DOHH2 (cell line): Measurements from ENCODE around the gene KIAA1958.

Source experiments
- H3F3A ChIP-seq: fragments of 200-600 bp; sonication (generic), shearing (Covaris generic); 2 replicates; pipeline ENCODE4 v1.6.0; 2016; ENCODE audit warnings: antibody characterized with exemption, mild to moderate bottlenecking; ENCODE audit not compliant: control insufficient read depth, insufficient read depth
- H3K27ac ChIP-seq: fragments of 200-600 bp; sonication (generic); 2 replicates; pipeline ENCODE4 v1.5.1; 2014; ENCODE audit warnings: low read depth, mild to moderate bottlenecking, low read length, moderate library complexity
- H3K27me3 ChIP-seq: fragments of 200-600 bp; sonication (generic); 2 replicates; pipeline ENCODE4 v1.6.1; 2014; ENCODE audit warnings: mild to moderate bottlenecking, low read length, mixed read lengths; ENCODE audit not compliant: control insufficient read depth
- H3K36me3 ChIP-seq: fragments of 200-600 bp; sonication (generic); 2 replicates; pipeline ENCODE4 v1.6.1; 2014; ENCODE audit warnings: mild to moderate bottlenecking, low read length, moderate library complexity, mixed read lengths; ENCODE audit not compliant: control insufficient read depth
- H3K4me1 ChIP-seq: fragments of 200-600 bp; sonication (generic); 2 replicates; pipeline ENCODE4 v1.6.1; 2014; ENCODE audit warnings: mild to moderate bottlenecking, low read length, mixed read lengths; ENCODE audit not compliant: control insufficient read depth
- H3K4me2 ChIP-seq: fragments of 200-600 bp; sonication (generic); 2 replicates; pipeline ENCODE4 v1.6.0; 2014; ENCODE audit warnings: mild to moderate bottlenecking, low read length, moderate library complexity
- H3K4me3 ChIP-seq: fragments of 200-600 bp; sonication (generic); 2 replicates; pipeline ENCODE4 v1.5.1; 2014; ENCODE audit warnings: mild to moderate bottlenecking, low read length, mixed read lengths
- H3K79me2 ChIP-seq: fragments of 200-600 bp; sonication (generic); 2 replicates; pipeline ENCODE4 v1.6.1; 2014; ENCODE audit warnings: mild to moderate bottlenecking, low read length, mixed read lengths; ENCODE audit not compliant: control insufficient read depth
- H3K9me2 ChIP-seq: fragments of 200-600 bp; sonication (generic); replicated peaks from 2 replicates; pipeline ENCODE4 v1.6.1; 2014; ENCODE audit warnings: mild to moderate bottlenecking, low read length, mixed read lengths; ENCODE audit not compliant: control insufficient read depth
- H3K9me3 ChIP-seq: fragments of 200-600 bp; sonication (generic); 2 replicates; pipeline ENCODE4 v1.6.1; 2014; ENCODE audit warnings: antibody characterized with exemption, low read length, mixed read lengths; ENCODE audit not compliant: control insufficient read depth, insufficient read depth
- H4K20me1 ChIP-seq: fragments of 200-600 bp; sonication (generic); 2 replicates; pipeline ENCODE4 v1.6.0; 2014; ENCODE audit warnings: low read depth, mild to moderate bottlenecking, antibody characterized with exemption, low read length, moderate library complexity; ENCODE audit not compliant: control insufficient read depth, insufficient read depth
- CTCF ChIP-seq: fragments of 200-600 bp; sonication (generic); IDR thresholded peaks from one replicate; pipeline ENCODE4 v1.5.1; 2014; ENCODE audit warnings: antibody characterized with exemption, mild to moderate bottlenecking, low read depth, low read length; ENCODE audit not compliant: poor library complexity, severe bottlenecking
- EZH2phosphoT487 ChIP-seq: fragments of 200-600 bp; sonication (generic); IDR thresholded peaks from 2 replicates; pipeline ENCODE4 v1.6.1; 2017; ENCODE audit warnings: borderline replicate concordance, mild to moderate bottlenecking, antibody characterized with exemption, low read length, moderate library complexity, mixed read lengths

The KIAA1958 gene

GRCh38 chr9:112550531-112550930 is 63.9 kb downstream of the KIAA1958 start:
- Histone ChIP-seq H3K9me2 (no peaks in the 10 kb centered on the region), H3K27ac (no peak overlapping the region), H3K9me3 (no peaks in the 10 kb centered on the region), H3F3A (0 out of 2 replicates have a peak, but pooled peaks cover 2% of the 10 kb centered on the region), H3K4me2 (no peak overlapping the region), H3K4me1 (peaks cover 18% of the 10 kb centered on the region), H3K4me3 (no peak overlapping the region), H3K79me2 (peaks cover 69% of the 10 kb centered on the region), H4K20me1 (0 out of 2 replicates have a peak, but pooled peaks cover 3% of the 10 kb centered on the region), H3K27me3 (no peaks in the 10 kb centered on the region), H3K36me3 (no peaks in the 10 kb centered on the region)
- TF ChIP-seq EZH2phosphoT487 (no peak), CTCF (no peak)

- no peaks in the 10 kb centered on the region for H3K36me3 ChIP-seq
- peaks cover 67% of the 10 kb centered on the region for H3K79me2 ChIP-seq
Measured at GRCh38 chr9:112551641-112552040, 65.0 kb downstream of the KIAA1958 start.

GRCh38 chr9:112552229-112553056 is 65.8 kb downstream of the KIAA1958 start:
- H3K27ac ChIP-seq, result no peak overlapping the region
- 0 out of 2 replicates have a peak, but pooled peaks cover 3% of the 10 kb centered on the region for H4K20me1 ChIP-seq
- no peak overlapping the region for H3K4me2 ChIP-seq
- H3F3A ChIP-seq, result 0 out of 2 replicates have a peak, but pooled peaks cover 2% of the 10 kb centered on the region
- no peaks in the 10 kb centered on the region for H3K27me3 ChIP-seq
- H3K4me1 ChIP-seq, result peaks cover 18% of the 10 kb centered on the region
- no peaks in the 10 kb centered on the region for H3K9me3 ChIP-seq
- no peak overlapping the region for H3K4me3 ChIP-seq
- no peaks in the 10 kb centered on the region for H3K9me2 ChIP-seq
- peaks cover 73% of the 10 kb centered on the region for H3K79me2 ChIP-seq
- H3K36me3 ChIP-seq, result no peaks in the 10 kb centered on the region
- TF ChIP-seq EZH2phosphoT487, result no peak
- TF ChIP-seq CTCF, result no peak

More at GRCh38 chr9:112551641-112552040, 65.0 kb downstream of the KIAA1958 start:
- H3K27ac ChIP-seq, result no peak overlapping the region
- H3K4me2 ChIP-seq, result no peak overlapping the region
- no peaks in the 10 kb centered on the region for H3K27me3 ChIP-seq
- H3K9me3 ChIP-seq, result no peaks in the 10 kb centered on the region
- TF ChIP-seq CTCF (no peak), EZH2phosphoT487 (no peak)
- no peak overlapping the region for H3K4me3 ChIP-seq
- peaks cover 18% of the 10 kb centered on the region for H3K4me1 ChIP-seq
- H4K20me1 ChIP-seq, result 0 out of 2 replicates have a peak, but pooled peaks cover 3% of the 10 kb centered on the region
- 0 out of 2 replicates have a peak, but pooled peaks cover 2% of the 10 kb centered on the region for H3F3A ChIP-seq
- H3K9me2 ChIP-seq, result no peaks in the 10 kb centered on the region
